HG02852 (cell line): Measurements from ENCODE around the gene UNC119.

Experiments used
- ATAC-seq: cut with Tn5 transposase; IDR thresholded peaks from one replicate; pipeline ENCODE4 v1.9.1; 2021; ENCODE audit warnings: mild to moderate bottlenecking, moderate library complexity; ENCODE audit not compliant: unreplicated experiment

Gene UNC119

DNA sequence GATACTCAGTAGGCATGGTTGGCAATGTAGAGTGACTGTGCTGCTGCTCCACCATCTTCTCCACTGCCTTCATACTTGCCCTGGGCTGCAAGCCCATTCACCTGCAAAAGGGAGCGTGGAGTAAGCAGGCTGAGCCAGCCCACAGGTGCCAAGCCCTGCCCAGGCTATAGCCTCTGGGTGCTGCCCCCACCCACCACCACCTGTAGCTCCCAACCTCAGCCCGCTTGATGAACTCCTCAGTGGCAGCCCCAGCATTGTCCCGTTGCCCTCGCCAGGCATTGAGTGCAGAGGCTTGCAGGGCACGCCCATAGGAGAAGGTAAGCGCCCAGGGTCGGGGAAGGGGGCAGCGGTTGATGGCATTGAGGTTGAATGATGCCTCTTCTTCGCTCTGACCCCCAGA, 21.1 kb upstream of the UNC119 start:
- no peak for ATAC-seq

- no peak for ATAC-seq
Measured at GRCh38 chr17:28573040-28573380, 20.6 kb upstream of the UNC119 start.

DNA sequence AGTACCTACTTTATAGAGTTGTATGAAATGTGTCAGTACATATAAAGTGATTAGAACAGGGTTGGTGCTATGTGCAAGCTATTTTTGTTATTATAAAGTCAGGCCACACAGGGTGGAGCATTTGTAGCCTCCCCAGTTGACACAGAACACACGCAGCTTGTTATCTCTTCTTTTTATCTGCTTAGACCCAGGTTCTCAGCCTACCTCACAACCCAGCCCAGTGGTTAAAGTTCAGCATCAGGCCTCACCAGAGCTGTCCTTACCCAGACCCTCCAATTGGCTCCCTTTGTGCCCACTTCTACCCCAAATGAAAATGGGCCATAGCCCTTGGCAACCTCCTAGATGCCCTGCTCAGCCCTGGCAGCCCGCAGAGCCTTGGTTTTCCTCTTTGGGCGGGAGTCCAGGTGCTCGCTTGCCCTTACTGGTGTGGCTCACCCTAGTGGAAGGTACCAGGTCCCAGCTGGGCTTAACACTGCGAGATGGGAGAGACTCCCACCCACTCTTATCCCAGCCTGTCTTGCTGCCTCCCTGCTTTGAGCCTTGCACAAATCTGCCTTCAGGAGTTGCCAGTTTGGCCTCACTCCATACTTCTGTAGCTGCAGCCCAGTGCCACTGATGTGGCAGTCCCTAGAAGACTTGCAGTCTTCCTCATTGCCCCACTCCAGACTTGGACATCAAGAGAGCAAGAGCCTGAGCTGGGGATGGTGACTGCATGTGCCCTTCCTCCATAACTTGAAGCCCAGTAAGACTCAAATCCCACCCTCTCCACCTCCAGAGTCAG, 20.0 kb upstream of the UNC119 start:
- ATAC-seq = no peak

DNA sequence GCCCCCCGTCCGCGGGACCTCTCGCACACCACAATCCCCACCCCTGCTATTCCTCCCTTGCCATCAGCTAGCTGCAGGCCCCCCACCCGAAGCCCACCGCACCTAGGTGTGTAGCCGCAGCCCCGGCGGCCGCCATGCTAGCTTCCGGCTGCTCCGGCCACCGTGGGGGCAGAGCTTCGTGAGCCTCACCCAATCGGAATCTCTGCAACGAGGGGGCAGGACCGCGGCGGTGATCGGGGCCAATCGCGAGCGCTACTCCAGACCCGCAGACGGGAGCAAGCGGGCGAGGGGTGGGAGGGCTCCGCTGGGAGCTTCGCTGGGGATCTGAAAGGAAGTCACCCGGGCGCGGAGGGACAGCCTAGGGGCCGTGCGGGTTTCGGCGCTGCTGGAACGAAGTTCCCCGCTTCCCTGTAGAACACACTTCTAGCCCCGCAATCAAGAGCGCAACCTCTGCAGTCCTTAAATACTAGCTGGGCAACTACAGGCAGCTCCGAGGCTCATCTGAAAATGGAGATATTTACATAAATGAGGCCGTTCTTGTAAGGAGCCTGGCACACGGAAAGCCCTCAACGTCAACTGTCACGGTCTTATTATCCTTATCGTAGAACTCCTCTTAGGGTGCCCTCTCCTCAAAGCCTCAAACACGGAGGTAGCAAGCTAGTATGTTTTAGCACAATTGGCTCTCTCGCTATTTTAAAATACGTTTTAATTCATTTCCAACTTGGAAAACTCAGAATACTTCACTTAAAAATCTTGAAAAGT, 19.1 kb upstream of the UNC119 start, which contains the start of gene PIGS:
TSS of gene PIGS (minus strand) at position 164 of the 762 bp plus-strand sequence. CDS start at position 136, 28 bp downstream.
- ATAC-seq = peak; percentile 91

GRCh38 chr17:28570716-28571360, 18.4 kb upstream of the UNC119 start:
- peak; percentile 29 for ATAC-seq

GRCh38 chr17:28569446-28569845, 17.0 kb upstream of the UNC119 start:
- ATAC-seq = no peak

GRCh38 chr17:28567604-28568003, 15.2 kb upstream of the UNC119 start:
- no peak for ATAC-seq

DNA sequence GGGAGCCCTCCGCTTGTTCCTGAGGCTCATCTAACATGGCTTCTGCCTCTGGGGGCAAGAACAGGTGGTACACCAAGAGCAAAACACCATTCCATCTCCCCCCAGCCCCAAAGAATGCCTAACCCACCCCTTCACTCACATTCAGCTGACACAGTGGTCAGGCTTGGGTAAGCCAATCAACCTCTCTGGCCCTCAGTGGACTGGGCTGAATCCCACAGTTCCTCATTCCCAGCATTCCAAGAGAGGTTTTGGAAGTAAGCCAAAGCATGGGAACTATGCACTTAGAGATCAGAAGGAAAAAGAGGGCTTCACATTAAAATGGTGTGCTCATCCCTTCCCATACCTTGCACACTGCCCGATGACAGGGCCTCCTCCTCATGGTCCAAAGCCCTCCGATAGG, 11.1 kb upstream of the UNC119 start:
- ATAC-seq = no peak

GRCh38 chr17:28555022-28555421, 2.6 kb upstream of the UNC119 start:
- no peak for ATAC-seq

- no peak for ATAC-seq
Measured at GRCh38 chr17:28554565-28554964, 2.1 kb upstream of the UNC119 start.

DNA sequence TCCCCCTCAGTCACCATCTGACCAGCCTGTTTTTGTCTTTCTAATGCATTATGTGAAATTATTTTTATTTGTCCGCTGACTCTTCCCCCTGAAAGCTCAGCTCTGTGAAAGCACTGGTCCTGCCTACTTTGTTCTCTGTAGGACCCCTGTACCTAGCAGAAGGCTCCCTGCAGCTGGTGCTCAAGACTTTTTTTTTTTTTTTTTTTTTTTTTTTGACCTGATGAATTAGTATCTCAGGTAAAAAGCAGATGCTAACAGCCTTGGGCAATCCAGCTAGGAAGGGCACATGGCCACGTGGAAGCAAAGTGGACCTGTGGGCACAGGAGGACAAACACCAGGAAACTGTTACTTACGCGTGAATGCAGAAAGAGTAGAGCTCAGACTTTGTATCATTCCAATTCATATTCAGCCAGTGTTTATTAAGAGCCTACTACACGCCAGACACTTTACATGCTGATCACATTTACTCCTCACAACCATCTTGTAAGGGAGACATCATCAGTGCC, 629 bp upstream of the UNC119 start:
- ATAC-seq = no peak

- ATAC-seq = no peak
Measured at GRCh38 chr17:28551421-28552175, 826 bp downstream of the UNC119 start.

GRCh38 chr17:28550858-28551257, 1.6 kb downstream of the UNC119 start:
- ATAC-seq = no peak

- ATAC-seq = peak; percentile 40
Measured at GRCh38 chr17:28549236-28550132, 2.9 kb downstream of the UNC119 start.

GRCh38 chr17:28548417-28549130, 3.9 kb downstream of the UNC119 start:
- no peak for ATAC-seq

DNA sequence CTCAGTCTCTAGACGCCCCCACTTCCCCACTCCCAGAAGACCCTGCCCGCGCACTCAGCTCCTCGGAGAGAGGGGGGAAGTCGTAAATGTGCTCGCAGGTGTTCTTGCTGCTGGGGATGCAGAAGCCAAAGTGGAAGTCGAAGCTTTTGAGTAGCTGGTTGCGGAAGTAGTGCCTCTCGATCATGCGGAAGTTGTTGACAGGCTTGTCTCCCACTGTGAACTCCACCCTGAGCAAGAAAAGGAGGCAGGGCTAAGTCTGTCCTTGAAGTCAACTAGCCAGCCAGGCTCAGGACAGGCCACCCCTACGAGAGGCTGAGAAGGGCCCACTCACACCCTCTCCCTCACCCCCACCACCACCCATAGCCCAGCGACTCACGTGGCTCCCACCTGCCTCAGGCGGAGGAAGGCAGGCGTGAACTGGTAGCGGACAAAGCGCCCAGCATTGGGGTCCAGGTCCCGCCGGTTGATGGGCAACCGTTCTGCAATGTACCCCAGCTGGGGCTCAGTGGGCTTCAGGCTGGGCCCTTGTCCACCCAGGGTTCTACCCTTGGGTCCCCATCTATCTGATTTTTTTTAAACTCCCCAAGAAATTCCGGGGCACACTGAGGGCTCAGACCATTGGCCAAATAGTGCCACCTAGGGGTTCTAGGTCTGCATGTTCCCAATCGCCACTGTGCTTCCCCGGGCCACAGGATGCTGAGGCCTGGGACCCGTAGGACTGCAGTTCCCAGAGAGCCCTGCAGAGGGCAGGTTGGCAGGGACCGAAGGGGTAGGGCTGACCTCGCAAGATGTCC, 4.6 kb downstream of the UNC119 start:
- no peak for ATAC-seq

GRCh38 chr17:28547096-28547622, 5.3 kb downstream of the UNC119 start:
- ATAC-seq = no peak

GRCh38 chr17:28545787-28546415, 6.5 kb downstream of the UNC119 start:
- no peak for ATAC-seq
